ENCODE results near the gene FAM171A1. TPM values are rescaled to one million over a fixed set of nuclear protein-coding genes. Genes with fewer than 3 reads are reported as not detected.

Gene FAM171A1
- total RNA-seq, 1 experiment from 2014 or later: 26.3 TPM

Other genes with a start within 250 kb of the FAM171A1 start
- 28.1 and 30.1 TPM in 2 replicates for gene NMT2, start 202.6 kb downstream of the FAM171A1 start, total RNA-seq (2022)